SK-N-DZ (cell line): ENCODE measurements around the gene RAB33A.
"Not testable (repeated sequence)": the region's sequence is repeated elsewhere in the genome, so short reads cannot be mapped to it uniquely, and the experiment has no call there.

Experiments
- DNase-seq: peaks from one replicate; pipeline ENCODE4 v3.0.0-alpha.2; 2015; ENCODE audit warnings: low spot score

RAB33A gene

DNA sequence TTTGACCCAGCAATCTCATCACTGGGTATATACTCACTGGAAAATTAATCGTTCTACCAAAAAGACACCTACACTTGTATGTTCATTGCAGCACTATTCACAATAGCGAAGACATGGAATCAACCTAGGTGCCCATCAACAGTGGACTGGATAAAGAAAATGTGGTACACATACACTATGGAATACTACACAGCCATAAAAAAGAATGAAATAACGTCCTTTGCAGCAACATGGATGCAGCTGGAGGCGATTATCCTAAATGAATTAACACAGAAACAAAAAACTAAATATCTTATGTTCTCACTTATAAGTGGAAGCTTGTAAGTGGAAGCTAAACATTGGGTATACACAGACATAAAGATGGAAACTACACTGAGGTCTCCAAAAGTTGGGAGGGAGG, 59.4 kb downstream of the RAB33A start:
- DNase-seq: not testable (repeated sequence)
